GM19238 (cell line): ENCODE measurements around the gene ZNF175.
A peak's percentile ranks its signal among the peaks of the same experiment; 100 is the strongest.

Source experiments
- DNase-seq: peaks from one replicate; pipeline ENCODE4 v3.0.0; 2011; ENCODE audit warnings: low spot score; ENCODE audit not compliant: insufficient read length

ZNF175 gene

GRCh38 chr19:51549533-51550324 is 21.4 kb upstream of the ZNF175 start:
- no peak for DNase-seq

GRCh38 chr19:51550848-51551672 is 20.0 kb upstream of the ZNF175 start:
- no peak for DNase-seq

DNA sequence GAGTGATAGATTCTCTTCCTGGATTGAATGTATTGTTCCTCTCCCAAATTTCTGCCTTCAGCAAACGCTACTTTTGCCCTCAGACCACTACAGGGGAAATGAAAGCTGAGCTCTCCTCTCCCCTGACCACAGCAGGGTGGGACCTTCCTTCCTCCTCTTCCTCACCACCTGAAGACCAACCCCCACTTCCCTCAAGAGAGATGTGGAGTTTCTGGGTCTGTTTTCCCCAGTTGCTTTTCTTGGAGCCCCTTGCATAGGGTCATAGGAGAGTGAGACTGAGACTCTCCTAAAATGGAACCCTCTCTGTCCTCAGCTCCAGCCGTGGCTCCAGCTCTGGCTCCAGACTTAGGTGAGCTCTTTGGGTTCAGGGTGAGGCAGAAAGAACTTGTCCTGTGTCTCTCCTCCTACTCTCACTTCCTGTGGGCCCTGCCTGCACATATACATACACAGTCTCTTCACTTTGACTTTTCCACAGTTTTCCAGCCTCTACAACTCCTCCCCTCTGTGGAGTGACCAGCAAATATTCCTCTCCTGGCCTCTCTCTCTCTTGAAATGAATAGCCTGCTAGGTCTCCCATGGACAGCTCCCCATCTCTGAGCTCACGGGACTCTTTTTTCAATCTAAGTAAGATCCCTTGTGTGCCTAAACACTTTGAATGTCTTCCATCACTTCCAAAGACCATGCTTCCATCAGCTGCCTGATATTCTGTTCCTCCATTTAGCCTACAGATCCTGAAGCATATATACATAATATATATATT is 19.2 kb upstream of the ZNF175 start:
- no peak for DNase-seq

- DNase-seq, result no peak
Measured at GRCh38 chr19:51552608-51552995, 18.5 kb upstream of the ZNF175 start.

DNA sequence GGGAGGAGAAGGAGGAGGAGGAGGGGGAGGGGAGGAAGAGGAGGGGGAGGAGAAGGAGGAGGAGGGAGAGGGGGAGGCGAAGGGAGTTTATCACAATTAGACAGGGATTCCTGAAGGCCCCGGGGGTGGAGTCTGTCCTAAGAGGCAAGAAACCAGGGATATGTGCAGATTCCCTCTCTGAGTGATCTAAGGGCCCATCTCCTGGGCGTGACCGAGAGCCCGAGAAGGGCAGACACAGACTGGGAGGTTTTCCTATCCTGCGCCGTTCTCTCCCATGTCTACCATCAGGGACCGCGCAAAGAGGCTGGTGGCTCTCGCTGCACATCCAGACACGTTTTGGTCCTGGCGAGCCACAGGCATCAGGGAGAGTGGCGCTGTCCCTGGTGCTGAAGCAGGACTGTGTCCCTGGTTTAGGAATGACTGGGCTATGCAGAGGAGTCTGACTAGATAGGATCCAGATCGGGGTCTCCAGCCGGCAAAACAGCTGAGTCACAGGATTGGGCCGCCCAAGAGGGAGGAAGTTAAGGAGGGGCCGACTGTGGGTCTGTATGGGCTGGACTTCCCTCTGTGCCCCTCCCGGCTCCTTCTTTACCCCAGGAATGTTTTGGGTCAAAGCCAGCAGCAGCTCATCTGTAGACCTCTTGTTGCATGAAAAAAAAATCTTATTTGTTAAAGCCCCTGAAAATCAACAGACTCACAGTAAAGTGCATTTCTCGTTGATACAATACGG is 17.9 kb upstream of the ZNF175 start:
- no peak for DNase-seq

DNA sequence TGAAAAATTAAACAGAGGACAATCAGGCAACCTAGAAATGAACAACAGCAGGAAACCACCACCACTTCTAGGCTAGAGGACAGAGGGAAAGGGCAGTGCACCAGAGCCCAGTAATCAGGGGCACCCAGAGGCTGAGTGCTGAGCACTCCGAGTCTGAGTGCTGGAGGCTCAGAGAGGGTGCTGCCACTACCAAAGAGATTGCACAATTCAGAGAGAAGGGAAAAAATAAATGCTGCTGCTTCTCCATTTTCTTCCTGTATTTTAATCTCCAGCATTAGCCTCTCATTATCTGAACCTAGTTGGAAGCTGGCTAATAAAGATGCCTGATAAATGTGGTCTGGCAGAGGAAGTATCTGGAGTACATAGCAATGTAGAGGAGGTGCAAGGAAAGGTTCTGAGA is 11.8 kb upstream of the ZNF175 start:
- no peak for DNase-seq

- no peak for DNase-seq
Measured at GRCh38 chr19:51560339-51560738, 10.7 kb upstream of the ZNF175 start.

- peak; percentile 34 for DNase-seq
Measured at GRCh38 chr19:51564791-51565190, 6.3 kb upstream of the ZNF175 start.

DNA sequence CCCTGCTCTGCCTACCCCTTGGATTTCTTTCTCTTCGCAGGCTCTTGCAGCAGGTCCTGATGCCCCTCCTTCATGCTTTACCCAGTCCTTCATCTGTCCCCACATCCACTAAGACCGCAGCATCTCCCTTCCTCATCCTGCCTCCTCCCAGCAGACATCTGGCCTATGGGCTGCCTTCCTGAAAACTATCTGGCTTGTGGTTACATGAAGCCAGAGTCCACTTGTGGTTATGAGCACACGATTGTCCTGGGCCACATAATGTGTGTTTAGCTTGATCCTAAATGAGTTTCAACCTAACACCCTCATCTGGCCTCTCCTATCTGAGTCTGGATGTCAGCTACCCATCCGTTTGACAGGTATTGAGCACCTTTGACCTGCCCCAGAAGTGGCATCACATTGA is 5.5 kb upstream of the ZNF175 start:
- DNase-seq, result no peak

- DNase-seq, result no peak
Measured at GRCh38 chr19:51566489-51567100, 4.5 kb upstream of the ZNF175 start.

- DNase-seq, result no peak
Measured at GRCh38 chr19:51567583-51567982, 3.5 kb upstream of the ZNF175 start.

GRCh38 chr19:51568456-51568855 is 2.6 kb upstream of the ZNF175 start:
- DNase-seq, result no peak

- DNase-seq, result no peak
Measured at GRCh38 chr19:51571599-51571998, 516 bp downstream of the ZNF175 start.

DNA sequence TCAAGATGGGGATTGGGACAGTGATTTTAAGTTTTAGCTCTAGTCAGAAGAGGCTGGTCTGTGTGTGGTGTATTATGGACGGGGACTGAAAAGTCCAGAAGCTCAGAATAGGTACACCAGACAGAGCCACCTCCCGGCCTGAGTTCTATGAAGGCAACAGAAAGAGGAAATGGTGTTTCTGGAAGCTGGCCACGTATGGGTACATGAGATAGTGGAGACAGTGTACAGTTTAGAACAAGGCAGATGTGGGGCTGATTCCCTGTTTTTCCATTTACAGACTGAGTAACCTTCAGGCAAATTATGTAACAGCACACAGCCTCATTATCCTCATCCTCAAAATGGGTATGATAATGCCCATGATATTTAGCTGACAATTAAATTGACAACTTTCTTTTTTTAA is 1.3 kb downstream of the ZNF175 start:
- no peak for DNase-seq

DNA sequence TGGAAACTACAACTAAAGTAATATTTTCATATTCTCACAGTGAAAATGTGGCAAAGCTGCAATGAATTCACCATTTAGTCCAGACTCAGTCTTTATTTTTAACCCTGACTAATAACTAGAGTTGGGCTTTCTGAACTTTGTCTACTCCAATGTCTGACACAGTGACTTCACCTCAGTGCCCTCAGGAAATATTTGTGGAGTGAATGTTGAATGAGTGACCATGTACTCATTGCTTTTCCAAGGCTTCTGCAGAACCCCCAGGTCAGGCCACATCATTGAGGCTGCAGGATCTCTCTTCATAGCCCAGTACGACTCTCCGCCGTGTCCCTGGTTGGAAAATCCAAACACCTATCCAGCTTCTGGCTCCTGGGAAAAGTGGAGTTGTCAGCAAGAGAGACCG is 1.8 kb downstream of the ZNF175 start:
- no peak for DNase-seq

GRCh38 chr19:51573331-51573730 is 2.2 kb downstream of the ZNF175 start:
- no peak for DNase-seq

DNA sequence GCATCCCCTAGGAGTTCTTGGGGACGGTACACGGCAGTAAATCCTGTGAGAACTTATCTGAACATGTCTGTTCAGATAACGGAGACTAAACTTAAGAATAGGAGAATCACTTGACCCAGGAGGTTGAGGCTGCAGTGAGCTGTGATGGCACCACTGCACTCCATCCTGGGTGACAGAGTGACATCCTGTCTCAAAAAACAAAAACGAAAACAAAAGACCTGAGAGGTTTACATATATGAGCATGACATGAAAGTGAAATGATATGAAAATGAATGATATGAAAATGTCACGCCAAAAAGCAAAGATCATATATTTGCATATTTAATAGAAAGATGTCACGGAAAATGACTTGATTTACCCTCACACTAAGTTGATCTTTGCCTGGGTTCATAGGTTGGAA is 5.8 kb downstream of the ZNF175 start:
- no peak for DNase-seq

GRCh38 chr19:51586103-51586728 is 15.1 kb downstream of the ZNF175 start:
- no peak for DNase-seq

GRCh38 chr19:51586799-51587198 is 15.7 kb downstream of the ZNF175 start:
- no peak for DNase-seq
